Measurements from ENCODE around the gene CLMN. TPM values are rescaled to one million over a fixed set of nuclear protein-coding genes. Genes with fewer than 3 reads are reported as not detected.

Gene CLMN
- polyA plus RNA-seq, 3 donors = 22.0 to 33.7 (median 23.2) TPM

DNA sequence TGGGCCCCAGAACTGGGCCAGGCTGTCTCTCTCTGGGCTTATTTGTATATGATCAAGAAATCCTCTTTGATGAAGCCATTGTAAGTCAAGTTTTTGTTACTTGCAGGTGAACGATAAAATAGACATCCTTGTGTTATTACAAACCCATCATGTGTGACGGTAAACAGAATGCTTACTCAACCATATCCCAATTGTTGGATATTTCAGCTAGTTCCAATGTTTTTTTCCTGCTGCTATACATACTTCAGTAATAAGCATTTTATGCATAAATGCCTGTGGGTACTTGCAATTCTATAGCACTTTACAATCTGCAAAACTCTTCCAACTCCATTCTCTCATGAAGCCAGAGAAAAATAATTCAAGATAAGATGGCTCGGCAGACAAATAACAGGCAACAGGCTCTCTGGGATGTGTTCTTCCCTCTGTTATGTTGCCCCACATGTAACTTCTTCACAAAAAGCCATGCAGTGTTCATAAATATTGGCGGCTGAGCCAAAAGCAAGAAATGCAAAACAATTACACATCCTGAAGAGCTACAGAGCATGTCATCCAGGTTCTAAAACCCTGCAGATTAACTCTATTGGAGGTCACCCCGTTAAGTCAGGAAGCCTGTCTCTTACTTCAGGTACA is 69.5 kb downstream of the CLMN start:
- WGBS (ENCODE audit: insufficient coverage) = 100% methylated on average over 4 of the region's 5 CpGs
- intact Hi-C loops (cut with micrococcal nuclease) = no loop called here
- H3K27me3 ChIP-seq (ENCODE audit: control insufficient read depth in 2 of 2, insufficient read depth in 2 of 2, low read length in 2 of 2) = no peaks in the 10 kb centered on the region
- H3K27me3 Mint-ChIP-seq (ENCODE audit: low read depth in 3 of 3) = peaks cover 2 to 8% (median 5%) of the 10 kb centered on the region in 3 donors
- peaks cover 0 to 2% (median 0%) of the 10 kb centered on the region in 7 donors for H3K9me3 Mint-ChIP-seq
- DNase-seq = no peak
- H3K27ac ChIP-seq (ENCODE audit: low read depth in 1 of 2, low read length in 2 of 2) = no peak overlapping the region
- peaks cover 86% of the 10 kb centered on the region for H4K20me1 ChIP-seq (ENCODE audit: insufficient read depth, low read length)
- no peaks in the 10 kb centered on the region for H3K79me2 ChIP-seq (ENCODE audit: insufficient read depth, low read length)
- peaks cover 6 to 15% of the 10 kb centered on the region in 2 donors for H3K4me1 ChIP-seq (ENCODE audit: control insufficient read depth in 1 of 2, insufficient read depth in 2 of 2, low read length in 2 of 2)
- no peak overlapping the region for H3K9ac ChIP-seq (ENCODE audit: insufficient read depth, low read length, poor library complexity, severe bottlenecking)
- no peak overlapping the region for H2AFZ ChIP-seq (ENCODE audit: insufficient read depth, low read depth, low read length, poor library complexity, severe bottlenecking)
- no peak overlapping the region for H3K4me2 ChIP-seq (replicated peaks; ENCODE audit: extremely low read depth, low read length, poor library complexity, severe bottlenecking)
- peaks cover 23% of the 10 kb centered on the region for H3K4me1 Mint-ChIP-seq
- H3K4me3 Mint-ChIP-seq = no peak overlapping the region
- H3K4me3 ChIP-seq (replicated peaks in 1 of 3; ENCODE audit: low read depth in 2 of 3, low read length in 3 of 3) = no peak overlapping the region
- H3K27ac Mint-ChIP-seq = no peak overlapping the region
- TF ChIP-seq CTCF (IDR thresholded peaks at IDR 0.05) = no peak
- no peaks in the 10 kb centered on the region for H3K36me3 ChIP-seq (replicated peaks in 1 of 2; ENCODE audit: control insufficient read depth in 1 of 2, insufficient read depth in 2 of 2, low read length in 2 of 2)
- H3K36me3 Mint-ChIP-seq = peaks cover 0 to 3% of the 10 kb centered on the region in 2 donors
- no peaks in the 10 kb centered on the region for H3K9me3 ChIP-seq (replicated peaks in 1 of 2; ENCODE audit: control insufficient read depth in 1 of 2, insufficient read depth in 1 of 2, low read length in 2 of 2)

DNA sequence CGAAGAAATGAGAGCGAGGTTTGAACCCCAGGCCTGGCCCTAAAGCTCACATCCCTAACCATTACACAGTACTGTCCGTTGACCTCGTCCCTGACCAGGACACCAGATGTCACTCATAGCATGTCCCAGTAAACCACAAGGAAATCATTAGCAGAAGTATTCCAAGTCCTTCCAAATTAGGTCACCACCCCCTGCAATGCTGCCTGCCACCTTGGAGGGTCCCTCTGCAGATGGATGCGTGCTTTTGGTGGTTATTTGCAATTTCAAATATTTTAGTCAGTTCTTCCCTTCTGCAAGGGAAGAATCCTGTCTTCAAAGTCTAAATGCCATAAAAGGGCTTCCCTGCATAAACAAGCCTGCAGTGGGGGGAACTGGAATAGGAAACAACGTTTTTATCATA is 71.3 kb downstream of the CLMN start:
- peaks cover 0 to 4% (median 0%) of the 10 kb centered on the region in 7 donors for H3K9me3 Mint-ChIP-seq
- Histone ChIP-seq H3K9ac (ENCODE audit: insufficient read depth, low read length, poor library complexity, severe bottlenecking) (no peak overlapping the region), H3K27me3 (ENCODE audit: control insufficient read depth in 2 of 2, insufficient read depth in 2 of 2, low read length in 2 of 2) (no peaks in the 10 kb centered on the region), H3K36me3 (replicated peaks in 1 of 2; ENCODE audit: control insufficient read depth in 1 of 2, insufficient read depth in 2 of 2, low read length in 2 of 2) (no peaks in the 10 kb centered on the region), H3K27ac (ENCODE audit: low read depth in 1 of 2, low read length in 2 of 2) (no peak overlapping the region), H4K20me1 (ENCODE audit: insufficient read depth, low read length) (peaks cover 84% of the 10 kb centered on the region), H2AFZ (ENCODE audit: insufficient read depth, low read depth, low read length, poor library complexity, severe bottlenecking) (no peak overlapping the region), H3K4me2 (replicated peaks; ENCODE audit: extremely low read depth, low read length, poor library complexity, severe bottlenecking) (no peak overlapping the region), H3K4me3 (replicated peaks in 1 of 3; ENCODE audit: low read depth in 2 of 3, low read length in 3 of 3) (no peak overlapping the region), H3K79me2 (ENCODE audit: insufficient read depth, low read length) (no peaks in the 10 kb centered on the region), H3K9me3 (replicated peaks in 1 of 2; ENCODE audit: control insufficient read depth in 1 of 2, insufficient read depth in 1 of 2, low read length in 2 of 2) (no peaks in the 10 kb centered on the region), H3K4me1 (ENCODE audit: control insufficient read depth in 1 of 2, insufficient read depth in 2 of 2, low read length in 2 of 2) (peaks cover 0 to 6% of the 10 kb centered on the region in 2 donors)
- 64% methylated on average over 4 of the region's 6 CpGs for WGBS (ENCODE audit: insufficient coverage)
- no peak for DNase-seq
- TF ChIP-seq CTCF (IDR thresholded peaks at IDR 0.05) = no peak
- H3K27ac Mint-ChIP-seq = no peak overlapping the region
- peaks cover 0 to 5% of the 10 kb centered on the region in 2 donors for H3K36me3 Mint-ChIP-seq
- intact Hi-C loops (cut with micrococcal nuclease) = no loop called here
- H3K27me3 Mint-ChIP-seq (ENCODE audit: low read depth in 3 of 3) = peaks cover 2 to 8% (median 3%) of the 10 kb centered on the region in 3 donors
- H3K4me3 Mint-ChIP-seq = no peak overlapping the region
- H3K4me1 Mint-ChIP-seq = peaks cover 11% of the 10 kb centered on the region
